Stimulated activated CD4-positive, alpha-beta T cell treated with anti-CD3 and anti-CD28 coated beads, Interleukin-4, amount 100 ng/mL, for 4 hours (primary cell): ENCODE data around the gene ADAMTS19.
A peak's percentile ranks its signal among the peaks of the same experiment; 100 is the strongest.

Experiments used
- DNase-seq, 2 experiments: peaks; one replicate each; pipeline ENCODE4 v3.0.0-alpha.2; 2020

ADAMTS19 gene

DNA sequence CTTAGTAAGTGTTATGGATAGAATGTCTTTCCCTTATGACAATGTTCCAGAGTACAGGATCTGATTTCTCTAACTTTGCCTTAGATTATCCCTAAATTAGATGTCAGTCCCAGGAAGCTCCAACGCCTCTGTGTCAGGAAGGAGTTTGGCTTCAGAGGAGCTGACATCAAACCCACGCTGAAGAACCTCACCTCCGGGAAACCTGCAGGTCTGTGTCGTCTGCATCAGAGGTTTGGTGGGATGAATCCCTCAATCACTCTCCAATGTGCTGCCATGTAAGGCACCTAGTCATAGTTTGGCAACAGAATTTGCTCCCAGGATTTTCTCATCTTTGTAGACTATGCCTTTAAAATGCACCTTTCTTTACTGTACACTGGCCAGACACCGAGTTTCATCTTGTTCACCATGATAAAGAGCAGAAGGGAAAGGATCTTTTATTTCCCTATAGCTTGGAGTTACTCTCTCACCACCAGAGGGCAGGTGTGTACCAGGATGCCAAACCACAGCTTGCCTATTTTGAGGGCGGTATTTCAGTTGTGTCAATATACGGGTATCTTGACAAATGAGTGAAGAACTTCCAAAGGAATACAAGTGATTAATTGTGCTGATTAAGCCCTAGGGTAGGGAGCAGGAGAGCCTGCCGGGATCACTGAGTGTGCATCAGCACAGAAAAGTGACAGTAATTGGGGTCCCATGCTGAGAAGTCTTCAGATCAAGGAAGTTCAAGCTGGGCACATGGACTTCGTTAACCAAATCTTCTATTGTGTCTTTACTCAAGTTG lies 311.1 kb downstream of the ADAMTS19 start:
- peak; percentile 6 to 12 for DNase-seq

GRCh38 chr5:129773376-129773775 lies 313.3 kb downstream of the ADAMTS19 start:
- DNase-seq: no peak

- DNase-seq: no peak
Measured at GRCh38 chr5:129781594-129781993, 321.5 kb downstream of the ADAMTS19 start.
